ENCODE results near the gene GBP1.
"Not testable (repeated sequence)": the region's sequence is repeated elsewhere in the genome, so short reads cannot be mapped to it uniquely, and the experiment has no call there.

GBP1 gene

DNA sequence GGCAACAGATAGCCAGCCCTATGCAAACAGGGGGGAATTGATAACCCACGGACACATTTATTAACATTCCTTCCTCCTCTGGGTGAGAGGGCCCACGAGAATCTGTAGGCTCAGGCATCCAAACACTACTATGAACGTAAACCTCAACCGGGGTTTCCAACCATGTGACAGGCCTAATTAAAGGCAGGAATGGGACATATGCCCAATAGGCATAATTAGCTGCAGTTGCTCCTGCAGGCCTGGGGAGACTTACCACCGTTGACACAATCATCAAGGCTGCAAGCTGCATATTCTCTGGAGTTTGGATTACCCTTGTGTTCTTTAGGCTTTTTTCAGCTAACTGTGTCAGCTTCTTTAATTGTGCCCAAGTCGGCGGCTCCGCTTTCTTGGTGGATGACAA lies 22.2 kb upstream of the GBP1 start:
- no peaks in the 10 kb centered on the region for H3K4me1 ChIP-seq
- H3K27me3 ChIP-seq = no peaks in the 10 kb centered on the region
- H3K4me3 ChIP-seq (ENCODE audit: low read depth, low read length) = no peak overlapping the region
- no peaks in the 10 kb centered on the region for H3K36me3 ChIP-seq
- DNase-seq = no peak
- no peaks in the 10 kb centered on the region for H3K9me3 ChIP-seq
- TF ChIP-seq, protein P1, sequence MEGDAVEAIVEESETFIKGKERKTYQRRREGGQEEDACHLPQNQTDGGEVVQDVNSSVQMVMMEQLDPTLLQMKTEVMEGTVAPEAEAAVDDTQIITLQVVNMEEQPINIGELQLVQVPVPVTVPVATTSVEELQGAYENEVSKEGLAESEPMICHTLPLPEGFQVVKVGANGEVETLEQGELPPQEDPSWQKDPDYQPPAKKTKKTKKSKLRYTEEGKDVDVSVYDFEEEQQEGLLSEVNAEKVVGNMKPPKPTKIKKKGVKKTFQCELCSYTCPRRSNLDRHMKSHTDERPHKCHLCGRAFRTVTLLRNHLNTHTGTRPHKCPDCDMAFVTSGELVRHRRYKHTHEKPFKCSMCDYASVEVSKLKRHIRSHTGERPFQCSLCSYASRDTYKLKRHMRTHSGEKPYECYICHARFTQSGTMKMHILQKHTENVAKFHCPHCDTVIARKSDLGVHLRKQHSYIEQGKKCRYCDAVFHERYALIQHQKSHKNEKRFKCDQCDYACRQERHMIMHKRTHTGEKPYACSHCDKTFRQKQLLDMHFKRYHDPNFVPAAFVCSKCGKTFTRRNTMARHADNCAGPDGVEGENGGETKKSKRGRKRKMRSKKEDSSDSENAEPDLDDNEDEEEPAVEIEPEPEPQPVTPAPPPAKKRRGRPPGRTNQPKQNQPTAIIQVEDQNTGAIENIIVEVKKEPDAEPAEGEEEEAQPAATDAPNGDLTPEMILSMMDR (IDR thresholded peaks at IDR 0.05; ENCODE audit: low read depth, low read length) = no peak

DNA sequence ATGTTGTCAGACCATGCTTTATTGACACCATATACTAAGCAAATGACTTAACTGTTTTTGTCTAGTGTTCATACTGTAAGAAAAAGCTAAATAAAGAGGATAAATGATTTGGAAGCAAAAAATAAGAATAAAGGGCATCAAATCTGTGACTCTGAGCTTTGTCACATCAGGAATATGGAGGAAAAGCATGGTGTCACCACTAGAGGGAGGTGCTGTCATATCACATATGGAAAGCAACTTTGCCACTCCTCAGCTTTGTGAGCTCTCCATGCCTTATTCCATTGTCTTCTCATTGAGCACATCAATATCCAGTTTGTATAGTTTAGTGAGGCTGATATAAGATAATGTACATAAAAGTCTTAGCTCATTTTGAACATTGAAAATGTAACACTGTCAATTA lies 20.8 kb upstream of the GBP1 start:
- H3K36me3 ChIP-seq = no peaks in the 10 kb centered on the region
- H3K4me1 ChIP-seq = no peaks in the 10 kb centered on the region
- H3K4me3 ChIP-seq (ENCODE audit: low read depth, low read length) = no peak overlapping the region
- TF ChIP-seq, protein P1 (IDR thresholded peaks at IDR 0.05; ENCODE audit: low read depth, low read length) = peak; percentile 69
- DNase-seq = peak; percentile 49
- H3K27me3 ChIP-seq = no peaks in the 10 kb centered on the region
- H3K9me3 ChIP-seq = no peaks in the 10 kb centered on the region

DNA sequence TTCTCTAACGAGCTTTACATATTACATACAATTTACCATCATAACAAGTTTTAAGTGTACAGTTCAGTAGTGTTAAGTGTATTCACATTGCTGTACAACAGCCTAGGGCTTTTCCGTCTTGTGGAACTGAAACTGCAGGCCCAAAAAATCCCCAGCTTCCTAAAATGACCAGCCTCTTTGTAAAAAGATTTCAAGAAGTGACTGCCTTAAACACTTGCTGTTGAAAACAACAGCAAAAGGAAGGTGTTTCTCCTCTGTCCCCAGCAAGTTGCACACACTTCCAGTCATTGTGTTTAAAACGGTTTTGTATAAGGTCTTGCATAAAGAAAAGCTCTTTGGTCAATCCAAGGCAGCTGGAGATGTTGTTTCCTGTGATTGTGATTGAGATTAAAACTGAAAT lies 16.0 kb upstream of the GBP1 start:
- no peaks in the 10 kb centered on the region for H3K9me3 ChIP-seq
- TF ChIP-seq, protein P1 (IDR thresholded peaks at IDR 0.05; ENCODE audit: low read depth, low read length) = no peak
- no peak overlapping the region for H3K4me3 ChIP-seq (ENCODE audit: low read depth, low read length)
- no peak for DNase-seq
- no peaks in the 10 kb centered on the region for H3K27me3 ChIP-seq
- H3K4me1 ChIP-seq = no peaks in the 10 kb centered on the region
- no peaks in the 10 kb centered on the region for H3K36me3 ChIP-seq

DNA sequence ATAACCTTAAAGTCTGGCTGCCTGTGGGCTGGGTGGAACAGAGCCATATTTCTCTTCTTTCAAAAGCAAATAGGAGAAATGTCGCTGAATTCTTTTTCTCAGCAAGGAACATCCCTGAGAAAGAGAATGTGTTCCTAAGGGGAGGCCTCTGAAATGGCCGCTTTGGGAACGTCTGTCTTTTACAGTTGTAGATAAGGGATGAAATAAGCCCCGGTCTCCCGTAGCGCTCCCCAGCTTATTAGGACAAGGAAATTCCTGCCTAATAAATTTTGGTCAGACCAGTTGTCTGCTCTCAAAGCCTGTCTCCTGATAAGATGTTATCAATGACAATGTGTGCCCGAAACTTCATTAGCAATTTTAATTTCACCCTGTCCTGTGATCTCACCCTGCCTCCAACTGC lies 15.1 kb upstream of the GBP1 start:
- H3K4me1 ChIP-seq; H3K27me3 ChIP-seq; H3K4me3 ChIP-seq (ENCODE audit: low read depth, low read length); H3K36me3 ChIP-seq; DNase-seq; H3K9me3 ChIP-seq: not testable (repeated sequence)

DNA sequence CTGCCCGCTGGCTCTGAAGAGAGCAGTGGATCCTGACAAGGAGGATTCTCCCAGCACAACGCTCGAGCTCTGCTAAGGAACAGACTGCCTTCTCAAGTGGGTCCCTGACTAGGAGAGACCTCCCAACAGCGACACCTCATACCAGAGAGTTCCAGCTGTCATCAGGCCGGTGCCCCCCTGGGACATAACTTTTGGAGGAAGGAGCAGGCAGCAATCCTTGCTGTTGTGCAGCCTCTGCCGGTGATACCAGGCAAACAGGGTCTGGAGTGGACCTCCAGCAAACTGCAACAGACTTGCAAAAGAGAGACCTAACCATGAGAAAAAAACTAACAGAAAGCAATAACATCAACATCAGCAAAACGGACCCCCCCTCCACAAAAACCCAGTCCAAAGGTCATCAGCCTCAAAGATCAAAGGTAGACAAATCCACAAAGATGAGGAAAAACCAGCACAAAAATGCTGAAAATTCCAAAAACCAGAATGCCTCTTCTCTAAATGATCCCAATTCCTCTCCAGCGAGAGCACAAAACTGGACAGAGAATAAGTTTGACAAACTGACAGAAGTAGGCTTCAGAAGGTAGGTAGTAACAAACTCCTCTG lies 7.6 kb upstream of the GBP1 start:
- H3K36me3 ChIP-seq; H3K4me3 ChIP-seq (ENCODE audit: low read depth, low read length); DNase-seq; H3K27me3 ChIP-seq; H3K4me1 ChIP-seq; H3K9me3 ChIP-seq: not testable (repeated sequence)

DNA sequence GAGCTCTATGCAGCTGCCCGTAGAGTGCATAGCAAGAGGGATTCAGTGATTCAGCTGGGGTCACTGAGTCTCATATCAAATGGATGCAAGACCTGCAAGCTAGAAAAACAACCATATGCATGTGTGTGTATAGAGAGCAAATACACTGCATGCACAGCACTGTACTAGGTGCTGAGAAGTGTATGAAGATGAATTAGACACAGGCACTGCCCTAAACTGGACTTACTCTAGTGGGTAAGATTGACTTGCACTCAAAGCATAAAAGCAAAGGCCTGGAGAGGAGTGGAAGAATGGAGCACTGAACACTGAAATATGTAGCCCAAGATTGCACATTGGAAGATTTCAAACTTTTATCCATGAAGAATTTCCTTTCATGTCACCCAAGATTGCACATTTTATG lies 5.5 kb upstream of the GBP1 start:
- Histone ChIP-seq H3K9me3 (no peaks in the 10 kb centered on the region), H3K4me3 (ENCODE audit: low read depth, low read length) (no peak overlapping the region), H3K36me3 (no peaks in the 10 kb centered on the region), H3K27me3 (no peaks in the 10 kb centered on the region), H3K4me1 (no peaks in the 10 kb centered on the region)
- TF ChIP-seq, protein P1 (IDR thresholded peaks at IDR 0.05; ENCODE audit: low read depth, low read length) = no peak
- no peak for DNase-seq

DNA sequence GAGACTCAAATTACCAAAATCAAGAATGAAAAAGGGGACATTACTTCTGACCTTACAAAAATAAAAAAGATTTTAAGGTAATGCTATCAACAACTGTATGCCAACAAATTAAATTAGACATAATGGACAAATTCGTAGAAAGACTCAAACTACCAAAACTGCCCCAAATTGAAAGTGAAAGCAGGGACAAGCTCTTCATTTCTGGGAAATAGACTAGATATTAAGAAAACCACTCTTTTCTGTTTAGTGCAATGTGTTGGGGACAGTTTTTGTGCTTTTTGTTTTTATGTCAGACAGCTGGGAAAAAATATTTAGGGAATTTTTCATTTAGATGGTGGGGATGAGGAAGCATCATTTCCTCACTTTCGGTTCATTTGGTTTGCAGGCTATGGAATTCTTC lies 4.9 kb upstream of the GBP1 start:
- H3K4me1 ChIP-seq = no peaks in the 10 kb centered on the region
- H3K36me3 ChIP-seq = no peaks in the 10 kb centered on the region
- DNase-seq = no peak
- H3K27me3 ChIP-seq = no peaks in the 10 kb centered on the region
- H3K9me3 ChIP-seq = no peaks in the 10 kb centered on the region
- H3K4me3 ChIP-seq (ENCODE audit: low read depth, low read length) = no peak overlapping the region
- TF ChIP-seq, protein P1 (IDR thresholded peaks at IDR 0.05; ENCODE audit: low read depth, low read length) = no peak

Data from BE2C (cell line).